HepG2 (cell line): ENCODE data around the gene AHCYL2. TPM values are rescaled to one million over a fixed set of nuclear protein-coding genes. Genes with fewer than 3 reads are reported as not detected.

ENCODE experiments used
- ATAC-seq: fragments of 200-7000 bp; cut with Tn5 transposase; 3 replicates; pipeline ENCODE4 v1.9.1; 2020; ENCODE audit warnings: mild to moderate bottlenecking, moderate library complexity
- BruUV-seq: library from RNA; stranded (reverse); fragments of 400-500 nt; replicated peaks from 2 replicates; lab custom pipeline; 2021; lab: Mats Ljungman, UMichigan
- CTCF ChIA-PET: fragments of 300-600 bp; formaldehyde crosslinking; extraction: SDS; loops from one replicate; lab custom pipeline; 2021; ENCODE audit warnings: low total read pairs, inconsistent platforms, low intra/inter-chr PET ratio; lab: Yijun Ruan, JAX
- POLR2A ChIA-PET: fragments of 350-600 bp; sonication (Branson Sonifier 250); formaldehyde crosslinking; loops from one replicate; lab custom pipeline; 2020; ENCODE audit warnings: antibody characterized with exemption, inconsistent platforms; lab: Yijun Ruan, JAX
- DNase-seq: peaks from one replicate; pipeline ENCODE4 v3.0.0-alpha.2; 2015; ENCODE audit warnings: low spot score
- FAIRE-seq: peaks from 3 replicates; lab custom pipeline; 2011; peaks lifted over from hg19 to GRCh38; lab: Jason Lieb, UNC
- H2AFZ ChIP-seq: one replicate; pipeline ENCODE4 v1.6.1; 2011; ENCODE audit warnings: low read length, inconsistent platforms
- H3K27ac ChIP-seq: fragments of 300-600 bp; 3 replicates; pipeline ENCODE4 v1.8.0; 2011; ENCODE audit warnings: mixed run types, mild to moderate bottlenecking, mixed read lengths, low read length, inconsistent platforms; ENCODE audit not compliant: insufficient read depth; ENCODE audit errors: extremely low read length
- H3K27me3 ChIP-seq, 2 experiments: fragments of 200-600 bp in 1 of 2; 2 replicates in 1 of 2; 3 replicates in 1 of 2; pipeline versions ENCODE4 v1.6.0 to v1.8.0; 2011; ENCODE audit warnings: low read length in 2 of 2, mild to moderate bottlenecking in 2 of 2, moderate library complexity in 2 of 2, inconsistent platforms in 1 of 2; ENCODE audit not compliant: insufficient read depth in 2 of 2, control insufficient read depth in 1 of 2
- H3K36me3 ChIP-seq, 2 experiments: fragments of 200-600 bp in 1 of 2; replicated peaks in 1 of 2; 2 replicates in 1 of 2; 3 replicates in 1 of 2; pipeline versions ENCODE4 v1.5.1 to v1.8.0; 2011; ENCODE audit warnings: low read length in 2 of 2, inconsistent platforms in 1 of 2; ENCODE audit not compliant: insufficient read depth in 2 of 2, control insufficient read depth in 1 of 2
- H3K4me1 ChIP-seq: 2 replicates; pipeline ENCODE4 v1.5.1; 2012; ENCODE audit warnings: low read length, inconsistent platforms; ENCODE audit not compliant: insufficient read depth
- H3K4me2 ChIP-seq: 2 replicates; pipeline ENCODE4 v1.6.0; 2011; ENCODE audit warnings: low read depth, low read length, inconsistent platforms
- H3K4me3 ChIP-seq, 3 experiments: fragments of 200-600 bp in 1 of 3; sonication (generic), shearing (Covaris generic) in 1 of 3; replicated peaks in 1 of 3; 2 replicates each; pipeline ENCODE4 v1.5.1; 2011 to 2016; ENCODE audit warnings: low read length in 3 of 3, inconsistent platforms in 2 of 3, low read depth in 2 of 3, mild to moderate bottlenecking in 2 of 3, control low read depth in 1 of 3, mixed read lengths in 1 of 3; ENCODE audit not compliant: insufficient read depth in 1 of 3
- H3K79me2 ChIP-seq: one replicate; pipeline ENCODE4 v1.6.1; 2011; ENCODE audit warnings: low read length, inconsistent platforms; ENCODE audit not compliant: insufficient read depth
- H3K9ac ChIP-seq: 2 replicates; pipeline ENCODE4 v1.6.0; 2011; ENCODE audit warnings: mild to moderate bottlenecking, low read depth, low read length, inconsistent platforms; ENCODE audit not compliant: insufficient read depth
- H3K9me3 ChIP-seq: 2 replicates; pipeline ENCODE4 v1.5.1; 2012; ENCODE audit warnings: mild to moderate bottlenecking, low read length
- H4K20me1 ChIP-seq: 2 replicates; pipeline ENCODE4 v1.6.0; 2011; ENCODE audit warnings: inconsistent platforms, mild to moderate bottlenecking, low read length, moderate library complexity; ENCODE audit not compliant: insufficient read depth
- ELF1 ChIP-seq: sonication (generic); formaldehyde crosslinking; IDR thresholded peaks from 2 replicates; pipeline ENCODE4 v1.4.0; 2020; ENCODE audit warnings: missing genetic modification reagents
- NAIF1 ChIP-seq: sonication (generic); formaldehyde crosslinking; IDR thresholded peaks from 2 replicates; pipeline ENCODE4 v1.5.0; 2020; ENCODE audit warnings: mild to moderate bottlenecking, missing genetic modification reagents, borderline replicate concordance
- REXO4 ChIP-seq: sonication (generic); formaldehyde crosslinking; IDR thresholded peaks from 2 replicates; pipeline ENCODE4 v1.8.0; 2022; ENCODE audit warnings: missing genetic modification reagents, mild to moderate bottlenecking, borderline replicate concordance
- SMARCC2 ChIP-seq: fragments of 450-650 bp; IDR thresholded peaks from 2 replicates; pipeline ENCODE4 v1.6.1; 2017; ENCODE audit warnings: antibody characterized with exemption, mild to moderate bottlenecking
- ZFY ChIP-seq: sonication (generic); formaldehyde crosslinking; IDR thresholded peaks from 2 replicates; pipeline ENCODE4 v1.4.0; 2020; ENCODE audit warnings: missing genetic modification reagents
- ZNF180 ChIP-seq: sonication (generic); formaldehyde crosslinking; IDR thresholded peaks from 2 replicates; pipeline ENCODE4 v1.4.0; 2020; ENCODE audit warnings: low read depth, missing genetic modification reagents, borderline replicate concordance
- ZNF441 ChIP-seq: sonication (generic); formaldehyde crosslinking; IDR thresholded peaks from 2 replicates; pipeline ENCODE4 v1.7.0; 2021; ENCODE audit warnings: missing genetic modification reagents, borderline replicate concordance
- ZNF557 ChIP-seq: sonication (generic); formaldehyde crosslinking; IDR thresholded peaks from 2 replicates; pipeline ENCODE4 v1.4.0; 2020; ENCODE audit warnings: missing genetic modification reagents
- WGBS: methylation state at CpG from one replicate; pipeline ENCODE4 v1.1.6; 2017; ENCODE audit warnings: low lambda C conversion rate; 5-methylcytosine and 5-hydroxymethylcytosine counted together
- in situ Hi-C: cut with HindIII; loops from 2 replicates; pipeline ENCODE4 v1.10.0; 2017; ENCODE audit warnings: low pct_unique_long_range_greater_than_20kb; ENCODE audit not compliant: extremely low pct_ligation_motif_present
- intact Hi-C: fragments of 100-400 bp; cut with micrococcal nuclease; formaldehyde crosslinking; loops from one replicate; pipeline ENCODE4 v1.10.0; 2022; ENCODE audit not compliant: unreplicated experiment
- polyA plus RNA-seq, 8 experiments: library from polyadenylated mRNA; depleted of rRNA in 3 of 8; stranded (reverse) in 7 of 8; unstranded in 1 of 8; fragments of >200 nt; fragmentation: Illumina TruSeq in 4 of 8; extraction: Trizol in 4 of 8; gene quantifications; 2 replicates each; pipeline versions ENCODE4 v1.2.1 to v1.2.3, GENCODE V29; 2011 to 2016; ENCODE audit warnings: low read depth in 4 of 8, missing spikeins in 1 of 8, mixed read lengths in 1 of 8; ENCODE audit not compliant: insufficient read depth in 1 of 8
- total RNA-seq, 5 experiments: library from RNA; depleted of rRNA; stranded (reverse); fragments of >200 nt; fragmentation: Illumina TruSeq; extraction: Trizol; gene quantifications; 2 replicates each; pipeline ENCODE4 v1.2.3, GENCODE V29; 2016; ENCODE audit warnings: low read depth in 1 of 5
- TF ChIP-seq, protein P1 (sequence below): sonication (generic); formaldehyde crosslinking; IDR thresholded peaks from 2 replicates; pipeline ENCODE4 v1.5.0; 2020; ENCODE audit warnings: mild to moderate bottlenecking, missing genetic modification reagents
- TF ChIP-seq, protein P2 (sequence below): IDR thresholded peaks from 2 replicates; pipeline ENCODE4 v1.6.1; 2016; ENCODE audit warnings: missing biosample characterization, missing genetic modification reagents, low read depth

Gene AHCYL2
- total and polyA plus RNA-seq, 2 of the 13 experiments (the other 11 are each of a cell fraction or from before 2014, with no cell fraction given) = 9.5 to 14.7 TPM

DNA sequence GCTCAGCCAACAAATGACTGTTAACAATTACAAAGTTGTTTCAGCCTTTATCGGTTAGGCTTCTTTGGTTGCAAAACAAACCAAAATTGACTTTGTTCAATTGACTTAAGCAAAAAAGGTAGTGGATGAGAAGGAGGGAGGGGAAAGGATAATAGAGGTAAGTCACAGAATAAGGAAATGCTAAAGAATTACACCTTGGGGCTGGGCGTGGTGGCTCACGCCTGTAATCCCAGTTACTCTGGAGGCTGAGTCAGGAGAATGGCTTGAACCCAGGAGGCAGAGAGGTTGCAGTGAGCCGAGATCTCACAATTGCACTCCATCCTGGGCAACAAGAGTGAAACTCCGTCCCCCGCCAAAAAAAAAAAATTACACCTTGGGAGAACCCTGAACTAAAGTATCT, 41.4 kb downstream of the AHCYL2 start:
- H3K79me2 ChIP-seq = no peaks in the 10 kb centered on the region
- no TSS peak for BruUV-seq
- no peaks in the 10 kb centered on the region for H3K4me1 ChIP-seq
- H3K9ac ChIP-seq = no peak overlapping the region
- H3K4me2 ChIP-seq = no peak overlapping the region
- CTCF ChIA-PET = no interaction called here
- H3K27me3 ChIP-seq = no peaks in the 10 kb centered on the region
- H3K4me3 ChIP-seq = no peak overlapping the region
- no peaks in the 10 kb centered on the region for H3K9me3 ChIP-seq
- H4K20me1 ChIP-seq = no peaks in the 10 kb centered on the region
- in situ Hi-C loops = no loop called here
- TF ChIP-seq REXO4 (CRISPR knock-in tag) (no peak), SMARCC2 (no peak)
- no peak for FAIRE-seq
- 95% methylated on average over 6 of the region's 6 CpGs for WGBS
- POLR2A ChIA-PET = no interaction called here
- H2AFZ ChIP-seq = no peak overlapping the region
- intact Hi-C loops = no loop called here
- H3K36me3 ChIP-seq = no peaks in the 10 kb centered on the region
- no peak for ATAC-seq
- DNase-seq = no peak
- no peak overlapping the region for H3K27ac ChIP-seq

DNA sequence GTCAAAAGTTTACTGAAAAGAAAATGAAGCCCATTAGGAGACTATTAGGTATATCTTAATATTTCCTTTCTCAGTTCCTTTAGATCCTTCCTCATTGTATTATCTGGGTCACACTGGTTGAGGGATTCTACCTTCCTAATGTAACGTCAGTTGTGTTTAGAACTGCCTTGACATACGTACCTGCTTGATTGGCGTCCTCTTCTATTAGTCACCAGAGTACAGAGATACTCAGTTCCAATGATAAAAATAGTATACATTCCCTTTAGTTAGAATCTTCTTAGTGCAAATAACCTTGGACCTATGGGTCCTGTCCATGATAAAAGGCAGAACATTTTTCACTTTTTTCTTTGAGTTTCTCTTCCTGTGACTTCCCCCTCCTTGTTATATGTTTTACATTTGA, 45.2 kb downstream of the AHCYL2 start:
- DNase-seq (no peak), FAIRE-seq (no peak), ATAC-seq (no peak)
- no peaks in the 10 kb centered on the region for H3K4me1 ChIP-seq
- POLR2A ChIA-PET = no interaction called here
- no peak overlapping the region for H3K9ac ChIP-seq
- H3K4me3 ChIP-seq = no peak overlapping the region
- no peaks in the 10 kb centered on the region for H3K36me3 ChIP-seq
- H3K9me3 ChIP-seq = no peaks in the 10 kb centered on the region
- intact Hi-C loops (loop anchor here (2.0 kb wide), 1 partner anchor 45 kb away; the partner anchor contains the start of gene AHCYL2), in situ Hi-C loops (no loop called here)
- H3K4me2 ChIP-seq = no peak overlapping the region
- no peaks in the 10 kb centered on the region for H3K79me2 ChIP-seq
- CTCF ChIA-PET = interaction anchor here (3.5 kb wide), 1 partner anchor 52 kb away, joined by 30 read pairs; no protein-coding TSS in a partner anchor
- H3K27me3 ChIP-seq = no peaks in the 10 kb centered on the region
- WGBS = 94% methylated on average over 3 of the region's 3 CpGs
- no peaks in the 10 kb centered on the region for H4K20me1 ChIP-seq
- BruUV-seq = no TSS peak
- no peak overlapping the region for H2AFZ ChIP-seq
- TF ChIP-seq ELF1 (no peak), ZNF180 (CRISPR knock-in tag) (no peak), ZNF441 (CRISPR knock-in tag) (no peak), NAIF1 (CRISPR knock-in tag) (no peak), ZNF557 (no peak), ZFY (CRISPR knock-in tag) (no peak)
- TF ChIP-seq, protein P1, sequence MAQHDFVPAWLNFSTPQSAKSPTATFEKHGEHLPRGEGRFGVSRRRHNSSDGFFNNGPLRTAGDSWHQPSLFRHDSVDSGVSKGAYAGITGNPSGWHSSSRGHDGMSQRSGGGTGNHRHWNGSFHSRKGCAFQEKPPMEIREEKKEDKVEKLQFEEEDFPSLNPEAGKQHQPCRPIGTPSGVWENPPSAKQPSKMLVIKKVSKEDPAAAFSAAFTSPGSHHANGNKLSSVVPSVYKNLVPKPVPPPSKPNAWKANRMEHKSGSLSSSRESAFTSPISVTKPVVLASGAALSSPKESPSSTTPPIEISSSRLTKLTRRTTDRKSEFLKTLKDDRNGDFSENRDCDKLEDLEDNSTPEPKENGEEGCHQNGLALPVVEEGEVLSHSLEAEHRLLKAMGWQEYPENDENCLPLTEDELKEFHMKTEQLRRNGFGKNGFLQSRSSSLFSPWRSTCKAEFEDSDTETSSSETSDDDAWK (CRISPR knock-in tag) = no peak
- TF ChIP-seq, protein P2, sequence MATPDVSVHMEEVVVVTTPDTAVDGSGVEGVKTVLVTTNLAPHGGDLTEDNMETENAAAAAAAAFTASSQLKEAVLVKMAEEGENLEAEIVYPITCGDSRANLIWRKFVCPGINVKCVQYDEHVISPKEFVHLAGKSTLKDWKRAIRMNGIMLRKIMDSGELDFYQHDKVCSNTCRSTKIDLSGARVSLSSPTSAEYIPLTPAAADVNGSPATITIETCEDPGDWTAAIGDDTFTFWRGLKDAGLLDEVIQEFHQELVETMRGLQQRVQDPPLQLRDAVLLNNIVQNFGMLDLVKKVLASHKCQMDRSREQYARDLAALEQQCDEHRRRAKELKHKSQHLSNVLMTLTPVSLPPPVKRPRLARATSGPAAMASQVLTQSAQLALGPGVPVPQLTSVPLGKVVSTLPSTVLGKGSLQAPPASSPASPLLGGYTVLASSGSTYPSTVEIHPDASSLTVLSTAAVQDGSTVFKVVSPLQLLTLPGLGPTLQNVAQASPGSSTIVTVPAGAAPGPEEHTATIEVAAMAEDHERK (CRISPR knock-in tag) = no peak
- H3K27ac ChIP-seq = no peak overlapping the region
